Prostate gland (tissue), 2 donors: ENCODE results near the gene ZDHHC19.

Source experiments
- CTCF ChIP-seq, 4 experiments: fragments of 200-600 bp in 2 of 4; fragments of 450-650 bp in 2 of 4; sonication (generic) in 2 of 4; IDR thresholded peaks; 1 replicate in 3 of 4; 2 replicates in 1 of 4; pipeline ENCODE4 v1.5.1; 2016 to 2019; ENCODE audit warnings: antibody characterized with exemption in 4 of 4, mild to moderate bottlenecking in 2 of 4, moderate library complexity in 2 of 4
- POLR2AphosphoS5 ChIP-seq: sonication (generic); formaldehyde crosslinking; IDR thresholded peaks from one replicate; pipeline ENCODE4 v1.6.1; 2017; ENCODE audit warnings: antibody characterized with exemption

GRCh38 chr3:196163212-196163611 is 48.0 kb downstream of the ZDHHC19 start:
- no peak for TF ChIP-seq POLR2AphosphoS5
- no peak for TF ChIP-seq CTCF (IDR thresholded peaks at IDR 0.05)
